ENCODE measurements around the gene GPR146. TPM values are rescaled to one million over a fixed set of nuclear protein-coding genes. Genes with fewer than 3 reads are reported as not detected.

GPR146 gene
- total RNA-seq, 4 donors from 2014 or later, result 9.2 to 14.5 TPM; not detected in 2

DNA sequence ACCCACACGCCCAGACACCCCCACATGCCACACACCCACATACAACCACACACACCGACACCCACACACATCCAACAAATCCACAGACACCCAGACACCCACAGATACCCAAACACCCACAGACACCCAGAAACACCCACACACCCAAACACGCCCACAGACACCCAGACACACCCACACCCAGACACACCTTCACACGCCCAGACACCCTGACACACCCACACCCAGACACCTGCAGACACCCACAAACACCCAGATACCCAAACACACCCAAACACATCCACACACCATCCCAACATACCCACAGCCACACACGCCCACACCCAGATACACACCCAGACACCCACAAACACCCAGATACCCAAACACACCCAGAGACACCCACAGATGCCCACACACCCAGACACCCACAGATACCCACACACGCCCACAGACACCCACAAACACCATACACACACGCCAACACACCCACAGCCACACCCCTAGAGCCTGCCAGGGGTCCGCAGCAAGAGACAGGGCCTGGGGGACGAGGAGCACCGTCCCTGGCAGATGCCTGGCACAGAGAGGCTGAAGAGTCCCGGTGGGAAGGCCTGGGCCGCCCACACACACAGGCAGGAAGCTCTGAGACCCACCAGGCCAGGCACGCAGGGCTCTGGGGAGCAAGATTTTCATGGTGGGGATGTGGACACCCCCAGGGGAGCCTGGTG, 32.9 kb upstream of the GPR146 start:
- in situ Hi-C loops (cut with MboI; ENCODE audit: low pct_ligation_motif_present in 1 of 4, low pct_unique_long_range_greater_than_20kb in 1 of 4, low sequenced_read_pairs in 3 of 4), result no loop called here

DNA sequence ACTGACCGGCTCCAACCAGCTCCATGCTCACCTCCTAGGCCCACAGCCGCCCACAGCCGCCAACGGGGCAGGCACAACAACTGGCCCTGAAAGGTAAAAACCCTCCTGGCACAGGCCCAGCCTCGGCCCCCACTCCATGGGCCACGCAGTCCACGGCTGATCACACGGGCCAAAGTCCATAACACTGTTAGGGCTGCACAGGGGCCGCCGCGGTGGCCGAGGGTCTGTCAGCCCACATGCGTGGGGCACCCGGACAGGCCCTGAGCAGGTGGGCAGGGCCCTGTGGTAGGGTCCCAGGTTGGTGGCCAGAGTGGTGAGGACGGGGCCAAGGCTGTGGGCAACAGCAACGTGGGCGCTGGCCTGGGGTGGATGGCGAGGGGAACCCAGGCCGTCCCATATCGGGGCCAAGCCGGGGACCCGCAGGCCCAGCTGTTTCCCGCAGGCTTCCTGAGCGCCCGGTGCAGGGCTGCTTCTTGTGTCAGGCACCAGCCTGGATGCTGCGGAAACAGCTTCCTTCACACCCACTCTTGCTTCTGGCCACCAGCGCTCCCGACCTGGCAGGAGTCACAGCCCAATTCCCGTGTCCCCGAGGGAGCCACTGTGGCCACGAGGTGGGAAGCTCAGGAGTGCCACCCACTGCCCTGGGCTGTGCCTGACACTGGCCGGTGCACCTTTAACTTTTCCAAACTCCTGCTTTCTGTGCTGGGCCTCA, 32.2 kb upstream of the GPR146 start:
- no peak overlapping the region for H3K27ac ChIP-seq
- H3K36me3 ChIP-seq, result no peaks in the 10 kb centered on the region
- TF ChIP-seq, protein P1, sequence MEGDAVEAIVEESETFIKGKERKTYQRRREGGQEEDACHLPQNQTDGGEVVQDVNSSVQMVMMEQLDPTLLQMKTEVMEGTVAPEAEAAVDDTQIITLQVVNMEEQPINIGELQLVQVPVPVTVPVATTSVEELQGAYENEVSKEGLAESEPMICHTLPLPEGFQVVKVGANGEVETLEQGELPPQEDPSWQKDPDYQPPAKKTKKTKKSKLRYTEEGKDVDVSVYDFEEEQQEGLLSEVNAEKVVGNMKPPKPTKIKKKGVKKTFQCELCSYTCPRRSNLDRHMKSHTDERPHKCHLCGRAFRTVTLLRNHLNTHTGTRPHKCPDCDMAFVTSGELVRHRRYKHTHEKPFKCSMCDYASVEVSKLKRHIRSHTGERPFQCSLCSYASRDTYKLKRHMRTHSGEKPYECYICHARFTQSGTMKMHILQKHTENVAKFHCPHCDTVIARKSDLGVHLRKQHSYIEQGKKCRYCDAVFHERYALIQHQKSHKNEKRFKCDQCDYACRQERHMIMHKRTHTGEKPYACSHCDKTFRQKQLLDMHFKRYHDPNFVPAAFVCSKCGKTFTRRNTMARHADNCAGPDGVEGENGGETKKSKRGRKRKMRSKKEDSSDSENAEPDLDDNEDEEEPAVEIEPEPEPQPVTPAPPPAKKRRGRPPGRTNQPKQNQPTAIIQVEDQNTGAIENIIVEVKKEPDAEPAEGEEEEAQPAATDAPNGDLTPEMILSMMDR (IDR thresholded peaks at IDR 0.05), result no peak
- TF ChIP-seq POLR2AphosphoS5 (IDR thresholded peaks at IDR 0.05) (no peak), POLR2A (IDR thresholded peaks at IDR 0.05) (no peak), EP300 (IDR thresholded peaks at IDR 0.05; ENCODE audit: low read depth) (no peak)
- no peaks in the 10 kb centered on the region for H3K9me3 ChIP-seq
- intact Hi-C loops (cut with DNase I; ENCODE audit: low total_unique reads), result no loop called here
- H3K27me3 ChIP-seq, result no peaks in the 10 kb centered on the region
- H3K4me3 ChIP-seq, result no peak overlapping the region
- 86% methylated on average over 31 of the region's 32 CpGs; no CpG with 5 or more reads in 1 of the 2 donors for WGBS, 2 donors (ENCODE audit: low coverage in 1 of 2)
- in situ Hi-C loops (cut with MboI; ENCODE audit: low pct_ligation_motif_present in 1 of 4, low pct_unique_long_range_greater_than_20kb in 1 of 4, low sequenced_read_pairs in 3 of 4), result no loop called here
- H3K4me1 ChIP-seq, result no peaks in the 10 kb centered on the region
- no peak for DNase-seq

More for the DNA sequence above, 32.9 kb upstream of the GPR146 start:
- TF ChIP-seq EP300 (IDR thresholded peaks at IDR 0.05; ENCODE audit: low read depth) (no peak), POLR2A (IDR thresholded peaks at IDR 0.05) (no peak), POLR2AphosphoS5 (IDR thresholded peaks at IDR 0.05) (no peak)
- TF ChIP-seq, protein P1 (IDR thresholded peaks at IDR 0.05), result no peak
- Histone ChIP-seq H3K27me3 (no peaks in the 10 kb centered on the region), H3K4me3 (no peak overlapping the region), H3K36me3 (no peaks in the 10 kb centered on the region), H3K4me1 (no peaks in the 10 kb centered on the region), H3K9me3 (no peaks in the 10 kb centered on the region), H3K27ac (no peak overlapping the region)
- intact Hi-C loops (cut with DNase I; ENCODE audit: low total_unique reads), result no loop called here
- 80 to 82% methylated on average over 1 to 13 of the region's 13 CpGs for WGBS, 2 donors (ENCODE audit: low coverage in 1 of 2)
- DNase-seq, result no peak

DNA sequence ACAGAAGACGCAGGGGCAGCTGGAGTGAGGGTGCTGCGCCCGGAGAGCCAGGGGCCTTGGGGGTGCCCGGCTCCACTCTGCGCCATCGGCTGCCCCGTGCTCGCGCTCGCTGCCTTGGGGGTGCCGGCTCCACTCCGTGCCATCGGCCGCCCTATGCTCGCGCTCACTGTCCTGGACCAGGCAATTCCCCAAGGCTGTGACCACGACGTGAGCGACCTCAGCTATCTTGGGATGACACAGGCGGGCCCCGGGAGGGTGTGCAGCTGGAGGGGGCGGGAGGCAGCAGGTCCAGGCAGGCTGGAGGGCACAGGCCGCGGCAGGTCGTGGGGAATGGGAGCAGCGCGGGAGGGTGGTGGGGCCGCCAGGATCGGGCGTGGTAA, 31.6 kb upstream of the GPR146 start:
- 95% methylated on average over 28 of the region's 30 CpGs; no CpG with 5 or more reads in 1 of the 2 donors for WGBS, 2 donors (ENCODE audit: low coverage in 1 of 2)
- H3K4me3 ChIP-seq, result no peak overlapping the region
- in situ Hi-C loops (cut with MboI; ENCODE audit: low pct_ligation_motif_present in 1 of 4, low pct_unique_long_range_greater_than_20kb in 1 of 4, low sequenced_read_pairs in 3 of 4), result no loop called here

DNA sequence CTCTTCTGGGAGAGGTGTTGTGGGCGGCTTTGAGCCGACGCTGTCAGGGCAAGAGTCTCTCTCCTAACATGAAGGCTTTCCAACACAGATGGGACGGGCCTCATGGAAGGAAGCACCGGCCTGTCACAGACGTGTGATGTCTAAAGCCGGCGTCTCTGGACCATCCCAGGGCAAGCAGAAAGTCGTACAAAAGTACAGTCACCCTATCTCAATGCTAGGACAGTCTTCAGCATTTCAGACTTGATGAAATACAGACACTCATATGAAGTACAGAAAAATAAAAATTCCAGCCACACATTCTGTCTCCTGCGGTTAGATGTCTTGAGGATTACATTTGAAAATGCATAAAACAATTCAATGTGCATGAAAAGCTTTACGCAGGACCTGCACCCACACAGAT, 30.8 kb upstream of the GPR146 start:
- Histone ChIP-seq H3K27me3 (no peaks in the 10 kb centered on the region), H3K4me1 (no peaks in the 10 kb centered on the region), H3K9me3 (no peaks in the 10 kb centered on the region), H3K4me3 (no peak overlapping the region), H3K36me3 (no peaks in the 10 kb centered on the region), H3K27ac (no peak overlapping the region)
- 80% methylated on average over 11 of the region's 11 CpGs; no CpG with 5 or more reads in 1 of the 2 donors for WGBS, 2 donors (ENCODE audit: low coverage in 1 of 2)
- in situ Hi-C loops (cut with MboI; ENCODE audit: low pct_ligation_motif_present in 1 of 4, low pct_unique_long_range_greater_than_20kb in 1 of 4, low sequenced_read_pairs in 3 of 4), result no loop called here
- no peak for DNase-seq
- intact Hi-C loops (cut with DNase I; ENCODE audit: low total_unique reads), result no loop called here
- TF ChIP-seq, protein P1 (IDR thresholded peaks at IDR 0.05), result no peak

More for the DNA sequence above, 31.6 kb upstream of the GPR146 start:
- no peak for DNase-seq
- TF ChIP-seq POLR2AphosphoS5 (IDR thresholded peaks at IDR 0.05), result no peak
- TF ChIP-seq, protein P1 (IDR thresholded peaks at IDR 0.05), result no peak
- no peak for TF ChIP-seq POLR2A (IDR thresholded peaks at IDR 0.05)
- TF ChIP-seq EP300 (IDR thresholded peaks at IDR 0.05; ENCODE audit: low read depth), result no peak
- no peaks in the 10 kb centered on the region for H3K9me3 ChIP-seq
- no peak overlapping the region for H3K27ac ChIP-seq
- no peaks in the 10 kb centered on the region for H3K4me1 ChIP-seq
- intact Hi-C loops (cut with DNase I; ENCODE audit: low total_unique reads), result no loop called here
- H3K27me3 ChIP-seq, result no peaks in the 10 kb centered on the region
- no peaks in the 10 kb centered on the region for H3K36me3 ChIP-seq

Measured in transverse colon (tissue), 4 donors.